ENCODE measurements around the gene HDAC5.

DNA sequence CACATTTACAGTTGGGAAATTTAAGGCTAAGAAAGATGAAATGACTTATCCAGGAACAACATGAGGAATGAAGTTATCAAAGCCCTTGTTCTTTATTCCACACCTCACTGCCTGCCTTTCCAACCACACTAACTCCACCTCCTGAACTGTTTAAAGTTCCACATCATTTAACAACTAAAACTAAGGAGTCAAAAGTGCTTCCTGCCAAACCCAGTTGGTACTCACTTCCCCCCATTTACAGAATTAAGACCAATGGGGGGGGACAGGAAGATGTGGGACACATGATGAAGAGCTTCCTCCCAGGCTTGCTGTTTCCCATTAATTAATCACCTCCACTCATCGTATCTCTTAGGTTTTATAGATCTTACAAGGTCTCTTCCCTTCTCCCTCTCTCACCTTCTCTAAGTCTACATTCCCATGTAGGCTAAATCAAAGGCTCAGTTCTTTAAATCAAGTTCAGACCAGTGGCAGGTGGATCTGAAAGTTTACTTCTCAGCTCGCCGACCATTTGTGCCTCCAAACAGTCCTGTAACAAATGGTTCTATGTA, 89.5 kb downstream of the HDAC5 start:
- TF ChIP-seq, protein P1, sequence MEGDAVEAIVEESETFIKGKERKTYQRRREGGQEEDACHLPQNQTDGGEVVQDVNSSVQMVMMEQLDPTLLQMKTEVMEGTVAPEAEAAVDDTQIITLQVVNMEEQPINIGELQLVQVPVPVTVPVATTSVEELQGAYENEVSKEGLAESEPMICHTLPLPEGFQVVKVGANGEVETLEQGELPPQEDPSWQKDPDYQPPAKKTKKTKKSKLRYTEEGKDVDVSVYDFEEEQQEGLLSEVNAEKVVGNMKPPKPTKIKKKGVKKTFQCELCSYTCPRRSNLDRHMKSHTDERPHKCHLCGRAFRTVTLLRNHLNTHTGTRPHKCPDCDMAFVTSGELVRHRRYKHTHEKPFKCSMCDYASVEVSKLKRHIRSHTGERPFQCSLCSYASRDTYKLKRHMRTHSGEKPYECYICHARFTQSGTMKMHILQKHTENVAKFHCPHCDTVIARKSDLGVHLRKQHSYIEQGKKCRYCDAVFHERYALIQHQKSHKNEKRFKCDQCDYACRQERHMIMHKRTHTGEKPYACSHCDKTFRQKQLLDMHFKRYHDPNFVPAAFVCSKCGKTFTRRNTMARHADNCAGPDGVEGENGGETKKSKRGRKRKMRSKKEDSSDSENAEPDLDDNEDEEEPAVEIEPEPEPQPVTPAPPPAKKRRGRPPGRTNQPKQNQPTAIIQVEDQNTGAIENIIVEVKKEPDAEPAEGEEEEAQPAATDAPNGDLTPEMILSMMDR (IDR thresholded peaks at IDR 0.05; ENCODE audit: low read depth, low read length): no peak
- no peak for TF ChIP-seq EZH2phosphoT487 (IDR thresholded peaks at IDR 0.05; ENCODE audit: low read depth)

Data from OCI-LY3 (cell line).